Heart left ventricle (tissue), 16 donors: ENCODE data around the gene EVL. TPM values are rescaled to one million over a fixed set of nuclear protein-coding genes. Genes with fewer than 3 reads are reported as not detected.

Experiments used
- ATAC-seq, 4 donors: fragments of 200-7000 bp; cut with Tn5 transposase; one replicate each; pipeline ENCODE4 v1.9.1; 2020 to 2022; ENCODE audit warnings: moderate library complexity in 4 of 4, mild to moderate bottlenecking in 3 of 4, moderate number of reproducible peaks in 1 of 4
- DNase-seq, 5 donors: peaks; one replicate each; pipeline ENCODE4 v3.0.0-alpha.2; 2020
- H3K27ac ChIP-seq, 12 donors: fragments of 200-600 bp; sonication (generic) in 4 of 12; one replicate each; pipeline versions ENCODE4 v1.5.0 to v1.8.0; 2016 to 2022; ENCODE audit warnings: mild to moderate bottlenecking in 2 of 12
- H3K27me3 ChIP-seq, 9 donors: fragments of 200-600 bp; sonication (generic) in 2 of 9; one replicate each; pipeline versions ENCODE4 v1.5.1 to v1.8.0; 2016 to 2022; ENCODE audit warnings: mild to moderate bottlenecking in 3 of 9
- H3K36me3 ChIP-seq, 9 donors: fragments of 200-600 bp; sonication (generic) in 2 of 9; one replicate each; pipeline versions ENCODE4 v1.5.0 to v1.8.0; 2018 to 2022; ENCODE audit warnings: mild to moderate bottlenecking in 2 of 9
- H3K4me1 ChIP-seq, 12 donors: fragments of 200-600 bp; sonication (generic) in 4 of 12; one replicate each; pipeline versions ENCODE4 v1.5.0 to v1.8.0; 2016 to 2022; ENCODE audit warnings: mild to moderate bottlenecking in 3 of 12
- H3K4me3 ChIP-seq, 12 donors: fragments of 200-600 bp; sonication (generic) in 4 of 12; one replicate each; pipeline versions ENCODE4 v1.5.0 to v1.8.0; 2017 to 2022; ENCODE audit warnings: mild to moderate bottlenecking in 9 of 12, moderate library complexity in 4 of 12
- H3K9me3 ChIP-seq, 12 donors: fragments of 200-600 bp; sonication (generic) in 4 of 12; one replicate each; pipeline versions ENCODE4 v1.5.0 to v1.8.0; 2016 to 2022; ENCODE audit warnings: mild to moderate bottlenecking in 1 of 12
- CTCF ChIP-seq, 12 donors: fragments of 200-600 bp; sonication (generic) in 4 of 12; IDR thresholded peaks; one replicate each; pipeline versions ENCODE4 v1.5.0 to v1.8.0; 2018 to 2022; ENCODE audit warnings: antibody characterized with exemption in 12 of 12, mild to moderate bottlenecking in 5 of 12
- POLR2A ChIP-seq, 2 donors: fragments of 450-650 bp; IDR thresholded peaks; one replicate each; pipeline ENCODE4 v1.6.1; 2017; ENCODE audit warnings: antibody characterized with exemption in 2 of 2, mild to moderate bottlenecking in 2 of 2, moderate library complexity in 2 of 2
- WGBS, 4 donors: extraction: QIAGEN DNeasy Blood & Tissue Kit in 2 of 4; methylation state at CpG; one replicate each; pipeline versions ENCODE4 v1.1.5 to v1.1.7; 2013 to 2018; 5-methylcytosine and 5-hydroxymethylcytosine counted together
- intact Hi-C, 10 donors: fragments of 100-400 bp; cut with DNase I; formaldehyde crosslinking; loops; one replicate each; pipeline versions ENCODE4 v1.11.1 to v1.14.2; 2022
- polyA plus RNA-seq, 2 donors: library from polyadenylated mRNA; stranded (reverse); fragments of 200-250 nt; gene quantifications; one replicate each; pipeline ENCODE4 v1.2.3, GENCODE V29; 2013
- total RNA-seq, 9 donors: library from RNA; depleted of rRNA in 2 of 9; stranded (reverse); fragments of >200 nt in 2 of 9; fragmentation: NEBNext Ultra II Directional in 3 of 9; extraction: Animal tissue kit (Norgen Biotek cat#: 25700) in 3 of 9; gene quantifications; one replicate each; pipeline versions ENCODE4 v1.1.0 to v1.2.4, GENCODE V29; 2016 to 2023
- donor health status: ischemic (EF 13 %, LVEDD 7.1; RV severe dilation, severe dysfunction).
- donor health status: healthy with polysubstance abuse.
- donor health status: DM: no; HTN: yes; CAD: no.
- donor health status: DM: no; HTN: no; CAD: no.
- donor health status: ischemic (EF 25% LVEDD 6.9; RV normal size, moderate dysfunction).
- donor health status: ischemic (EF 25% LVEDD 5.7; RV mildly dilated, moderate dysfunction).
- donor health status: healthy.
- donor health status: DM: yes; HTN: yes; CAD: no.
- donor health status: ischemic (EF 35%, LVEDD 5.7; RV mildly dilated, moderate dysfunction).
- donor health status: nonischemic (EF 11% LVEDD 7.7; RV severe dilation, severe dysfunction).
- donor health status: DM: yes; HTN: yes; CAD: no.
- donor health status: PGD.
- donor health status: ischemic (EF 29% LVEDD 5.4; RV normal size, mild dysfunction).
- donor health status: nonischemic (EF 23%, LVEDD 6.1; RV moderate dilation, normal function).

The EVL gene
- total and polyA plus RNA-seq, 11 donors, result 23.8 to 116 (median 39.9) TPM

GRCh38 chr14:100071545-100071944 lies 6.3 kb downstream of the EVL start:
- no peak for DNase-seq
- Histone ChIP-seq H3K4me1 (peaks cover 0 to 79% (median 20%) of the 10 kb centered on the region in 12 donors), H3K4me3 (no peak overlapping the region), H3K36me3 (no peaks in the 10 kb centered on the region), H3K27ac (no peak overlapping the region), H3K27me3 (no peaks in the 10 kb centered on the region), H3K9me3 (no peaks in the 10 kb centered on the region)
- no peak for ATAC-seq
- no peak for TF ChIP-seq CTCF (IDR thresholded peaks at IDR 0.05)
- TF ChIP-seq POLR2A (IDR thresholded peaks at IDR 0.05), result no peak
- WGBS, 4 donors, result 83 to 99% (median 89%) methylated on average over 3 of the region's 3 CpGs
- intact Hi-C loops, result loop anchor here in 2 of 10 donors (5.0 kb wide), 1 partner anchor 36 kb away; no protein-coding TSS in a partner anchor

GRCh38 chr14:100072783-100073346 lies 7.6 kb downstream of the EVL start:
- Histone ChIP-seq H3K9me3 (no peaks in the 10 kb centered on the region), H3K36me3 (no peaks in the 10 kb centered on the region), H3K27me3 (no peaks in the 10 kb centered on the region), H3K4me1 (peaks cover 0 to 76% (median 15%) of the 10 kb centered on the region in 12 donors), H3K27ac (peak overlapping the region in 1 of 12 donors; percentile 72), H3K4me3 (peak overlapping the region in 1 of 12 donors; percentile 28)
- ATAC-seq (no peak), DNase-seq (no peak)
- 77 to 84% (median 81%) methylated on average over 14 of the region's 14 CpGs for WGBS, 4 donors
- intact Hi-C loops, result loop anchor here in 2 of 10 donors (5.0 kb wide), 1 partner anchor 34 kb away; no protein-coding TSS in a partner anchor
- no peak for TF ChIP-seq POLR2A (IDR thresholded peaks at IDR 0.05)
- no peak for TF ChIP-seq CTCF (IDR thresholded peaks at IDR 0.05)

- Histone ChIP-seq H3K4me3 (peak overlapping the region in 1 of 12 donors; percentile 28), H3K4me1 (peaks cover 0 to 71% (median 16%) of the 10 kb centered on the region in 12 donors), H3K9me3 (no peaks in the 10 kb centered on the region), H3K36me3 (no peaks in the 10 kb centered on the region), H3K27me3 (no peaks in the 10 kb centered on the region), H3K27ac (peak overlapping the region in 1 of 12 donors; percentile 72)
- intact Hi-C loops, result loop anchor here in 2 of 10 donors (5.0 kb wide), 1 partner anchor 33 kb away; no protein-coding TSS in a partner anchor
- ATAC-seq (no peak), DNase-seq (no peak)
- no peak for TF ChIP-seq POLR2A (IDR thresholded peaks at IDR 0.05)
- no peak for TF ChIP-seq CTCF (IDR thresholded peaks at IDR 0.05)
- WGBS, 4 donors, result 86 to 95% (median 91%) methylated on average over 13 to 14 of the region's 14 CpGs
Observed at GRCh38 chr14:100073576-100074430, 8.6 kb downstream of the EVL start.
